GM19397 (cell line): Measurements from ENCODE around the gene DNAAF5.
A peak's percentile ranks its signal among the peaks of the same experiment; 100 is the strongest.

Experiments used
- ATAC-seq: cut with Tn5 transposase; IDR thresholded peaks from one replicate; pipeline ENCODE4 v1.9.1; 2021; ENCODE audit warnings: mild to moderate bottlenecking, moderate library complexity; ENCODE audit not compliant: unreplicated experiment

The DNAAF5 gene

DNA sequence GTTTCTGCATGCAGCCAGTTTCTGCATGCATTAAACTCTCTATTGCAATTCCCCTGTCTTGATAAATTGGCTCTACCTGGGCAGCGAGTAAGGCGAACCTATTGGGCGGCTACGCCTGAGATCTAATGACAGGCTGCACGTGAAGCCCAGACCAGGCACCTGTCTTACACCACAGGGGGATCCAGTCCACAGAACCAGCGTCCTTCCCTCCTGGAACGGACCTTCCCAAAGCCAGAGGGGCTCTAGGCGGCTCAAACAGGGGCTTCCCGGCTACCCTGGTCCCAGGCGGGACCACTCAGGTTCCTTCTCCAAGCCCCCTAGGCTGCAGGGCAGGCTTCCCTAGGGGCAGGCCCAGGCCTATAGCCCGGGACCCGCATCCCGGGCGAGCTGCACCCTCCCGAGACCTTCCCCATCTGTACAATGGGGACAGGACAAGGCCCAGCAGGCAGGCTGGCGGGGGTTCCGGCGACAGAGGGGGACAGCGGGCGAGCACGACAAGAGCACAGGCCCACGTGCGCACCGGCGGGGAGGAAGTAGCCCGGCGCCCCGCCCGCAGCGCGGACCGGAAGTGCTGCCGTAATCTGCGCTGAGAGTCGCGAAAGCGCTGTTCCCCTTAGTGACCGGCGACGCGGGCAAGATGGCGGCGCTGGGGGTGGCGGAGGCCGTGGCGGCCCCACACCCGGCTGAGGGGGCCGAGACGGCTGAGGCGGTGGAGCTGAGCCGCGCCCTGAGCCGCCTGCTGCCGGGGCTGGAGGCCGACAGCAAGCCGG lies at the start of gene DNAAF5:
Gene DNAAF5, plus strand, starts transcription at position 616 of the 770 bp plus-strand sequence. Its CDS starts 22 bp downstream, at position 638.
- peak; percentile 85 for ATAC-seq

DNA sequence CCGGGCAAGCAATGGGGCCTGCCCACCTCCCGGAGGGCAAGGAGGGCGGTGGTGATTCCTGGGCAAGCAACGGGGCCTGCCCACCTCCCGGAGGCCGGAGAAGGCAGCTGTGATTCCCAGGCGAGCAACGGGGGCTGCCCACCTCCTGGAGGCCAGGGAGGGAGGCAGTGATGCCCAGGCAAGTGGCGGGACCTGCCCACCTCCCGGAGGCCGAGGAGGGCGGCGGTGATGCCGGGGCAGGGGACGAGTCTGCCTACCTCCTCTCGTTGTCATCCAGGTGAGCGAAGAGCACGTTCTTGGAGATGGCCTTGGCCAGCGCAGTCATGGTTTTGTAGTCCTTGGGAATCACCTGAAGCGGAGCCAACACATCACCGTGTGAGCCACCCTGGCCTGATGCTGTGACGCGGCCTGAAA lies 49.5 kb upstream of the DNAAF5 start:
- no peak for ATAC-seq

DNA sequence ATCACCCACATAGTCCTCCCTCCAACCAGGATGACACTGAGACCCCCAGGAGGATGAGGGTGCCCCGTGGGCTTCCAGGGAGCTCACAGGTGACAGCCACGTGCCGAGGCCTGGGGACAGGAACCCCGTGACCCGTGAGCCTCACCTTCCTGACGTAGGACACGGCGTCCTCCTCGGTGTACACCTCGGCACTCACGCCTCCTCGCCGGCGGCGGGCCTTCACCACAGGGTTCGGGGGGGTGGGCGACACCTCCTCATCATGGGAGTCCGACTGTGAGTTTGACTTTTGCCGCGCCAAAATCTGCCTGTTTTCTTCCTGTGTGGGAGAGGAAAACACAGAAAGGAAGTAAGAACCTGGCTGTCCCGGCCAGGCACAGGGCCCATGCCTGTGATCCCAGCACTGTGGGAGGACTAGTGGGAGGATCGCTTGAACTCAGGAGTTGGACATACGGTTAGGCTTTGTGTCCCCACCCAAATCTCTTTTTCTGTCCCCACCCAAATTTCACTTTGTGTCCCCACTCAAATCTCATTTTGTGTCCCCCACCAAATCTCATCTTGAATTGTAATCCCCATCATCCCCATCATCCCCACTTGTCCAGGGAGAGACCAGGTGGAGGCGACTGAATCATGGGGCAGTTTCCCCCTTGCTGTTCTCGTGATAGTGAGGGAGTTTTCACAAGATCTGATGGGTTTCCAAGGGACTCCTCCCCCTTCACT lies 45.9 kb upstream of the DNAAF5 start:
- ATAC-seq = no peak

DNA sequence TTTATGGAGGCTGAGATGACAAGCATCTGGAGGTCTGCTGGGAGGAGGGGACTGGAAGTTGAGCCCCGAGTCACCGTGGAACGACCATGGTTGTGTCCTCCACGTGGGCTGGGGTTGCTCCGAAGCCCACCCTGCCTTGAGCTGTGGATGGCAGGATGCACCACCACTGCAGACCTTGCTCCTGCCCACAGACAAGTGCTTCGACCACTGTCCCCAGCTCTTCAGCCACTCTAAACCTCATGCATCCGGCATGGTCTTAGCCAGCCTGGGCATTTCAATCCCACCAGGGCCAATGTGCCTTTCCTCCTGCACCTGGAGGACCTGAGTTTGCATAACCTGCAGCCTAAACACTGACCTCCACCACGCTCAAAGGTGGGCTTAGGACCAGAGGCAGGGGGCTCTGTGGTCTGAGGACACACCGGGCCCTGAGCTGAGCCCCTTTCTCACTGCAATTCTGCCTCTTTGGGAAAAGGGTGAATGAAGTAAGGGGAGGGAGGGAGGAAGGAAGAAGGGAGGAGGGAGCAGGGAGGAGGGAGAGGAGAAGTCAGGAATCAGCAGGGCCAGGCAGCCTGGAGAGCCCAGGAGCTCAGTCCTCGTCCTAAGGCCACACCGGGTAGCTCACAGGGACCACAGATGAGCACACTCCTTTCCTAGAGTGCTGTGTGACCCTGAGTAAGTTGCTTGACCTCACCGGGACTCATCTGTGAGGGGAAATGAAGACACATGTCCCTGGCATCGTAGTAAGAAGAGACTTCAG lies 44.8 kb upstream of the DNAAF5 start:
- no peak for ATAC-seq

DNA sequence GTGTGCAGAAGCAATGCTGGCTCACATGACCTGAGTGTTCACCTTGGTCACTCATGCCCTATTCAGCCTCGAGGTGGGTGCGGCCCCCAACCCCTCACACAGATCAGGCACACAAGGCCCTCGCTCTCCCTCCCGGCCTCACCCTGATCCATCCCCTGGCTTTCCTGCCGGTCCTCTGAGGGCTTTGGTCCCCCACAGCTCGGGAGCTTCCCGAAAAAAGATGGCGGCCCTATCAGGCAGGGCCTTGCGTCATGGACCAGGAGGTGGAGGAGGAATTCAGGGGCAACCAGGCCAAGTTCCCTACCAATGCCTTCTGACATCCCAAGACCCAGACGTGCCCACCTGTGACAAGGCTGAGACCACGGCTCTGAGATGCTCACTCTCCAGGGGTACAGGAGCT lies 43.7 kb upstream of the DNAAF5 start:
- no peak for ATAC-seq

DNA sequence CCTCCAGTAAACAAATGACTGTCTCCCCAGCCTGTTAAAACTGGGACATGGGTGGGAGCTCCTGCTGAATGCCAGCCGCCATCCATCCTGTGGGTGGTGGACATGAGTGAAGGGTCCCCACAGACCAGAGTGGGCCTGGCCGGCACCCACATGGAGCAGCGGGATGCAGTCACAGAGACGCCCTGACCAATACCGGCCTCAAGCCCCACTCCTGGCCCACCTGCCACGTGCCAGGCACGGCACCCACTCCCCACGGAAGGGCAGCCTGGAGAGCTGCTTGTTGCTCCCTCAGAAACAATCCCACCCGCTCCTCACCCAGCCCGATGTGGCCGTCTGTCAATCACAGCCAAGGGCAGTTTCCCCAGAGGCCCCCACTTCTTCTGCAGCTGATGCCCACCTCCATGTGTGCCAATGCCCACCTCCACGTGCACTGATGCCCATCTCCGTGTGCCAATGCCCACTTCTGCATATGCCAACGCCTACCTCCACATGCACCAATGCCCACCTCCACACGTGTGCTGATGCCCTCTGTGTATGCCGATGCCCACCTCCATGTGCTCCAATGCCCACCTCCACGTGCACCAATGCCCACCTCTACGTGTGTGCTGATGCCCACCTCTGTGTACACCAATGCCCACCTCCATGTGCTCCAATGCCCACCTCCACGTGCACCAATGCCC lies 42.8 kb upstream of the DNAAF5 start:
- no peak for ATAC-seq

DNA sequence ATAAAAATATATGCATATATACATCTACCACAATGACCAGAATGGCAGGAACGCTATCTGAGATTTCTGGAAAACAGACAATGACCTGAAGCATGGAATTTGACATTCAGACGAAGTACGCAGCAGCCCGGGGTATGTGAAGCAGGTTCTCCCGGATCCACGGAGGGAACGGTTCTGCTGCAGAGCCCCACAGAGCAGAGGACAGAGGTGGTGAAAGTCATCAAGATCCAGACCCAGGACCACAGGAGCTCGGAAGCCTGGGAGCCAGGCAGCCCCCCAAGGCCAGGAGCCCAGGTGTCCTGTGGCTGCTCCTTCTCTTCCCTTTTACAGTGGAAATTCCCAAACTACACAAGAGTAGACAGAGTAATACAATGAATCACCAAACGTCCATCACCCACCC lies 42.1 kb upstream of the DNAAF5 start:
- no peak for ATAC-seq

DNA sequence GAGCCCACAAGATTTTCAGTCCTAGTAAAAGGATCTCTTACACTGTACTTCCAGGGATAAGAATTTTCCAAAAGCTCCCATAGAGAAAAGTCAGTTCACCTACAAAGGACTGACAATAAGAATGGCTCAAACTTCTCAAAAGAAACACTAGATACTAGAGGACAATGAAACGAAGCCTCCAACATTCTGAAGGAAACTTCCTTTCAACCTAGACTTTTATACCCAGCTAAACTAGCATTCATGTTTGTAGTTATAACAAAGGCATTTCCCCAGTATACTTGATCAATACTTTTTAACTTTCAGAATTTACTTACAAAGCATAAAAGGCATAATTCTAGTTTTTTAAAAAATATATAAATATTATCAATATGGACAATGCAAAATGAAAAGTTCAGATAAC lies 41.0 kb upstream of the DNAAF5 start:
- ATAC-seq = no peak

DNA sequence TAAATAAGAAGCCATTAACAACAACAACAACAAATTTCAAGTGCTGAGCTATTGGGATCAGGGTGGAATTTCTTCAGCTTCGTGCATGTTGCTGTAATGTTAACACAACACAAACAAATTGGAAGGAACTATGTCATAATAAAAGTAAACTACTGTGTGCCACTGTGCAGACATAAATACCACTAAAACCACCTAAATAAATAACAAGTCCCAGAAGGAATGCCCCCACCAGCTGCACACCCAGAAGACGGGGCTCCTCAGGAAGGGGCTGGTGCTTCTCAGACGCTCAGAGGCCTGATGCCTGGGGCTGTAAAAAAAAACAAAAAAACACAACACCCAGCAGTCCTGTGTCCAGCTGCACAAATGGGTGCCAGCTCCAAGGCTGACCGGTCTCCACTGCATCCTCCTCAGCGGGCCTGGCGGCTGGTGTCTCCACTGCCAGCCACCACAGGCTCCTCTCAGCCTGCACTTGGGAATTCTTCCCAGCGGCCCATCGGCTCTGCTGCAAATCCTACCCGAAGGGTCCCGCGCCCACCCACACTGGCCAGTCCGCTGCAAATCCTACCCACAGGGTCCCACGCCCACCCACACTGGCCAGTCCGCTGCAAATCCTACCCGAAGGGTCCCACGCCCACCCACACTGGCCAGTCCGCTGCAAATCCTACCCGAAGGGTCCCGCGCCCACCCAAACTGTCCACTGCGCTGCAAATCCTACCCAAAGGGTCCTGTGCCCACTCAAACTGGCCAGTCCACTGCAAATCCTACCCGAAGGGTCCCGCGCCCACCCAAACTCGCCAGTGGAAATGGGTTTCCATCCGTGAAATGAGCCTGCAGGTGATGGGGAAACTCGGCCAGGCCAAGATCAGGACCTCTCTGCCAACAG lies 35.8 kb upstream of the DNAAF5 start:
- no peak for ATAC-seq

DNA sequence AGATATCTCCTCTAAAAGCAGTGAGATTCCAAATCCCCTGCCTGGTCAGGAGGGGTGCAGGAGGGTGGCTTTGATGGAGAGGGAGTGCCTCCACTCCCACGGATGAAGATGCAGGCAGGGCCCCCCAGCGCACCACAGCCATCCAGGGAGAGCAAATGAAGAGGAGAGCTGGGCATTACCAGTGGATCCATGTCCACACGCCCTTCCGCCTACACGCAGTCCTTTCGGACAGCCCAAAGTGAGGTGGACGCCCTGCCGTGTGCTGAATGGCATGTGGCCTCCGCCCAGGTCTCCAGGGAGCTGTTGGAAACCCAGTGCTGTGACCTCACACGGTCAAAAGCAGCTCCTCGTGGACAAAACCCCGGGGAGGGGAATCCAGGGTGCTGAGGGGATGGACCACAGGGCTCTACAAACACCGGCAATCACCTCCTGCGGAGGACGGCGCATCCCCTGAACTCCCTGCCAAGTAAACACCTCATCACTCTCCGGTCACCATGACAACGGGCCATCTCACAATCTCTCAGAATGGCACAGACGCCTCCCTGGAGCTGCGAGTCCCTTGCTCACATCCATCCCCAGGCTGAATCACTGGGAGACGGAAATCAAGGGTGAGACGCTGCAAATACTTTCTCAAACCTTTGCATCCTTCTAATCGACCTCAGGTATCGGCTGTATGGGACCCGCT lies 35.0 kb upstream of the DNAAF5 start:
- no peak for ATAC-seq

DNA sequence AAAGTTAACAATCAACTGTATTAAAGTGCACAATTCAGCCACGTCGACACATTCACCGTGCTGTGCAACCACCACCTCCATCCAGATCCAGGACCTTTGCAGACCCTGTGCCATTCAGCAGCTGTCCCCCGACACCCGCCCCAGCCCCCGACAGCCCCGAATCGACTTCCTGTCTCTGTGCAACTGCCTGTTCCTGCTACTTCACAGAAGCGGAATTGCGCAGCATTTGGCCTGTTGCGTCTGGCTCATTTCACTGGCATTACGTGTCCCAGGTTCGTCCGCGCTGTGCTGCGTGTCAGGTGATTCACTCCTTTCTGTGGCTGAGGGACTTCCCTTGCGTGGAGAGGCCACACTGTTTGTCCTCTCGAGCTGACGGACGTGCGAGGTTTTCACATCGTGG lies 33.2 kb upstream of the DNAAF5 start:
- ATAC-seq = no peak

DNA sequence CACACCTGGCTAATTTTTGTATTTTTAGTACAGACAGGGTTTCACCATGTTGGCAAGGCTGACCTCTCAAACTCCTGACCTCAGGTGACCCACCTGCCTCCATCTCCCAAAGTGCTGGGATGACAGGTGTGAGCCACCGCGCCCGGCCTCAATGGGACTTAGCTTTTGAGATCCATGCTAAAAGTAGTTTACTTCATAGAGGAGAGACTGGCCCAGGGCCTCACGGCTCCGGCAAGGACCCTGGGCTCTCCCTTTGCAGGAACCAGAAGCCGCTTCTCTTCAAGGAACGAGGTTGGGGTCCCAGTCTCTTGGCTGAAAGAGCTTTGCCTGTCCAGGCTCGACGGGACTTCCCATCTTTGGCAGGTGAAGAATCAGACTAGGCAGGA lies 30.1 kb upstream of the DNAAF5 start:
- no peak for ATAC-seq

DNA sequence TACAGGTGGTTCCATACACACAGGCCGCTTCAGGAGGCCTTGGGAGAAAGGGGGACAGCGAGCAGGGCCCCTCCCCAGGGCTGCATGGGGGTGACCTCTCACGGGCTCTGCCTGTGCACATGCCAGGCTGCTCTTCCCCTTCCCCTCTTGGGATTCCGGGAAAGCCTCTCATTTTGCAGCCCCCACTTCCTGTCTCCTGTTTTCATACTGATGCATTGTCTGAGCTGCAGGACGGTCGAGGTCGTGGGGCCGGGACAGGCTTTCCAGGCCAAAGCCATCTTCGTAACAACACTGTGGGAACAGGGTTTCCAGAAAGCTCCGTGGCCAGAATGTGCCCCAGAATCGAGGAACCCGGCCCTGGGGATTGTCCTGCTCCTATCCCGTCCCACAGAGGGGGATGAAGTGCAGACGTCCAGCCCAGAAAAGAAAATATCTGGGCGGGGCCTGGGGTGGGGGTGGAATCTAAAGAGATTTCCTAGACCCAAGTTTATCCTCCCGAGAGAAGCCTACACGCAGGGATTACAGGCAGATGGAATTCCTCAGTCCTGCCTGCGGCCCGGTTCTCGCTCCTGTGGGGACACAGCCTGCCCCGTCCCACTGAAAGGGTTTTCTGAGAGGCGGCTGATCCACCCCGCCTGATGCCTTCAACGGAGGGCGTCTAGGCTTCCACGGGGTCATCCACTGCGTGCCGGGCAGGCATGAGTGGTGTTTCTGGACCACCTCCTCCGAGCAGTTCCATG lies 29.5 kb upstream of the DNAAF5 start:
- no peak for ATAC-seq

DNA sequence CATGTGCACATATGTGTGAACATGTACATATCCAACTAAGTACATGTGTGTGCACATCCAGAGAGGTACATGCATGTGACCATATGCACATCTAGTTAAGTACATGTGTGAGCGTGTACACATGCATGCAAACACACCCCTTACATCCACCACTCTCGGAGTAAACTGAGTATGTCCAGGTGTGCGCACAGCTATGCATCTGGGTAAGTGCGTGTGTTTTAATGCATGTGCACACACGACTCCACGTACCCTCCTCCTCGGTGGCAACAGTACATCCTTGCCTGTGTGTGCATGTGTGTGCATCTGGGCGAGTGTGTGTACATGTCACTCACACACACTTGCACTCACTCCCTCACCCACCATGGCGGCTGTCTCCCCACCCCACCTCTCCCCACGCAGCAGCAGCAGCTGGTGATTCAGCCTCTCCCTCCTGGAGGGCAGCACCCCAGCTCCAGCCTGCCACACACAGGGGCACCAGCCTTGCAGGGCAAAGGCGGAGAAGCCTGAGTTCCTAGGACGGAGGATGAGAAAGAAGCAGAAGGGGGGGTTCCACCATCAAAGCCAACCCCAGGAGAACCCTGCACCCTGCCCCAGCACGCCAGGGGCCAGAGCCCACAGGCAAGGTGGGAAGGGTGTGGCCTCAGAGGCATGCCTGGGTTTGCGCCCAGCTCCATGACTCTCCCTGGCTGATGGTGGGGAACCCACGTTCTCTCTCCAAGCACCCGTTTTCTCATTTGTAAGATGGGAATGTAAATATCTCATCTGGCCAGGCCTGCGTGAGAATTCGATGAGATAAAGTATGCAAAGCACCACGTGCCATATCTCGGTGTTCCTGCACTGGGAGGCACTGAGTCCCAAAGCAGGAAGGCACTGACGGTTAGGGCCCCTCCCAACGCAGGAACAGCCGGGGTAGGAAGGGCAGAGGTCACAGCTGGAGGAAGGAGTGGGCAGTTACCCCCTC lies 27.7 kb upstream of the DNAAF5 start:
- no peak for ATAC-seq

DNA sequence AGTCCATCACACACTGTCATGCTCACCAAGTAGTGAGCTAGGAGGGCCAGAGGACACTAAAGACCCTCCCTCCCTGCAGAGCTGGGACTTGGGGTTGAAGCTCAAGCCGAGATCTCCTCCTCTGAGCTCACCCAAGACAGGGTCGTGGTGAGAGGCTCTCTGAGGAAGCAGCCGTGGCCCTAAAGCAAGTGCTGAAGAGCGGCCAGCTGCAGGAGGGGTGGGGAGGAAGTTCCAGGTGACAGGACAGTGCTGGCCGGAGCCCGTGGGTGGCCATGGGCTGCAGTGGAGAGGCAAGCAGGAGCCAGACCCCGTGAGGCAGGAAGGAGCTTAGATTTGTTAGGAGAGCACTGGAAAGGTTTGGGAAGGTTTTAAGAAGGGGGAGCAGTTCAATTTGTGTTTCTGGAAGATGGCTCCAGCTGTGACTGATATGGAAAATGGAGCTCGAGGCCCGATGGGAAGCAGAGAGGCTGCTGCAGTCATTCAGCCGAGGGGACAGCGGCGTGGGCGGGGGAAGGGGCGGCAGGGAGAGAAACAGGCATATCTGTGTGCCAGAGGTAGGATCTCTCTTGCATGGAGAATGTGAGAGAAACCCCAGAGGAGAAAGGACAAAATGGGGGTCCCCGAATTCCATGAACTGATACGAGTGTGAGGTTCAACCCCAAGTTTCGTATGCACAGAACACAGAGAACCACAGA lies 26.9 kb upstream of the DNAAF5 start:
- ATAC-seq = no peak

DNA sequence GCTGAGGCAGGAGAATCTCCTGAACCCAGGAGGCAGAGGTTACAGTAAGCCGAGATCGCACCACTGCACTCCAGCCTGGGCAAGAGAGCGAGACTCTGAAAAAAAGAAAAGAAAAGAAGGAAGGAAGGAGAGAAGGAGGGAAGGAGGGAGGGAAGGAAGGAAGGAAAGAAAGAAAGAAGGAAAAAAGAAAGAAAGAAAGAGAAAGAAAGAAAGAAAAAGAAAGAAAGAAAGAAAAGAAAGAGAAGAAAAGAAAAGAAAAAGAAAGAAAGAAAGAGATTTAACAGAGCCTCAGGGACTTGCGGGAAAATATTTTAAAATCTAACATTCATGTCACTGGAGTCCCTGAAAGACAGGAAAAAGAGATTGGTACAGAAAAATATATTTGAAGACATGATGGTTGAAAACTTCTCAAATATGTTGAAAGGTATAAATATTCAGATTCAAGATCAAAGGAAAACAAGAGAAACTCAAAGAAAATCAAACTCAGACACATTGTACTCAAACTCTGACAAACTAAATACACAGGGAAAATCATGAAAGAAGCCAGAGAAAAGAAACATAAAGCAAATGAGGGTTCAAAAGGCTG lies 25.3 kb upstream of the DNAAF5 start:
- ATAC-seq = no peak

DNA sequence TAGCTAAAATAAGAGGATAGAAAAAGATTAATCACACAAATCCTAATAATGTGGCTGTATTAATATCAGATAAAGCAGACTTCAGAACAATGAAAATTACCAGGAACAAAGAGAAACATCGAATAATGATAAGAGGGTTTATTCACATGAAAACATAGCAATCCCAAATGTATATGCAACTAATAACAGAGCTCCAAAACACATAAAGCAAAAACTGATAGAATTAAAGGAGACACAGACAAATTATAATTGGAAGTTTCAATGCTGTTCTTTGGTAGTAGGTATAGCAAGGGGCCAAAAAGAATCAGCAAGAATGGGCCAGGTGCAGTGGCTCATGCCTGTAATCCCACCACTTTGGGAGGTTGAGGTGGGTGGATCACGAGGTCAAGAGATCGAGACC lies 23.4 kb upstream of the DNAAF5 start:
- no peak for ATAC-seq
